AG04449 (cell line): ENCODE measurements around the gene PNPLA5.

Experiments
- CTCF ChIA-PET: fragments of 350-600 bp; formaldehyde crosslinking; extraction: SDS; loops from one replicate; lab custom pipeline; 2021; ENCODE audit warnings: antibody characterized with exemption; lab: Yijun Ruan, JAX
- POLR2A ChIA-PET: fragments of 400-600, 350-600 bp; formaldehyde crosslinking; extraction: SDS; loops from one replicate; lab custom pipeline; 2020; ENCODE audit warnings: antibody characterized with exemption, inconsistent platforms; lab: Yijun Ruan, JAX
- DNase-seq: peaks from one replicate; pipeline ENCODE4 v3.0.0-alpha.2; 2010; ENCODE audit warnings: low read depth, low spot score
- H3K4me3 ChIP-seq: 2 replicates; pipeline ENCODE4 v1.5.1; 2011; ENCODE audit warnings: low read depth, mild to moderate bottlenecking, control low read depth, low read length
- TF ChIP-seq, protein P1 (sequence below): IDR thresholded peaks from one replicate; pipeline ENCODE4 v1.5.1; 2011; ENCODE audit warnings: mild to moderate bottlenecking, moderate library complexity, low read length, control low read depth, inconsistent platforms; ENCODE audit not compliant: insufficient read depth; ENCODE audit errors: missing control alignments

PNPLA5 gene

DNA sequence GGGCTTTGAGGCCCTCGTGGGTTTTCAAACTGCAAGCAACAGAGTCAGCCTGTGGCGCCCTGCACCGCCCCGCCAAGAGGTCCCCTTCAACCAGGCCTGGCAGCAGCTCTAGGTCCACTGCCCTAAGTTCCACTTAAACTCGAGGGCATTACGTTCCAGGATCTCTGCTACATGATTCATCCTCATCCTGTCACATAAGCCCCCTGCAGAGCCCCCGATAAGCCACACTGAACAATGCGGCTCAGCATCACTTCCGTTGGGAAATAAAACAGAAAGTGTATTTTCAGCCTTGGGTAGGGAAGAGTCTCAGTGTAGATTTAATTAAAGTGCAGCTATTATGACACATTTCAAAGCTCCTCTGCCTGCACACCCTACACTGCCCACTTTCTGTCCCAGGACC, 54.1 kb downstream of the PNPLA5 start:
- TF ChIP-seq, protein P1, sequence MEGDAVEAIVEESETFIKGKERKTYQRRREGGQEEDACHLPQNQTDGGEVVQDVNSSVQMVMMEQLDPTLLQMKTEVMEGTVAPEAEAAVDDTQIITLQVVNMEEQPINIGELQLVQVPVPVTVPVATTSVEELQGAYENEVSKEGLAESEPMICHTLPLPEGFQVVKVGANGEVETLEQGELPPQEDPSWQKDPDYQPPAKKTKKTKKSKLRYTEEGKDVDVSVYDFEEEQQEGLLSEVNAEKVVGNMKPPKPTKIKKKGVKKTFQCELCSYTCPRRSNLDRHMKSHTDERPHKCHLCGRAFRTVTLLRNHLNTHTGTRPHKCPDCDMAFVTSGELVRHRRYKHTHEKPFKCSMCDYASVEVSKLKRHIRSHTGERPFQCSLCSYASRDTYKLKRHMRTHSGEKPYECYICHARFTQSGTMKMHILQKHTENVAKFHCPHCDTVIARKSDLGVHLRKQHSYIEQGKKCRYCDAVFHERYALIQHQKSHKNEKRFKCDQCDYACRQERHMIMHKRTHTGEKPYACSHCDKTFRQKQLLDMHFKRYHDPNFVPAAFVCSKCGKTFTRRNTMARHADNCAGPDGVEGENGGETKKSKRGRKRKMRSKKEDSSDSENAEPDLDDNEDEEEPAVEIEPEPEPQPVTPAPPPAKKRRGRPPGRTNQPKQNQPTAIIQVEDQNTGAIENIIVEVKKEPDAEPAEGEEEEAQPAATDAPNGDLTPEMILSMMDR: no peak

DNA sequence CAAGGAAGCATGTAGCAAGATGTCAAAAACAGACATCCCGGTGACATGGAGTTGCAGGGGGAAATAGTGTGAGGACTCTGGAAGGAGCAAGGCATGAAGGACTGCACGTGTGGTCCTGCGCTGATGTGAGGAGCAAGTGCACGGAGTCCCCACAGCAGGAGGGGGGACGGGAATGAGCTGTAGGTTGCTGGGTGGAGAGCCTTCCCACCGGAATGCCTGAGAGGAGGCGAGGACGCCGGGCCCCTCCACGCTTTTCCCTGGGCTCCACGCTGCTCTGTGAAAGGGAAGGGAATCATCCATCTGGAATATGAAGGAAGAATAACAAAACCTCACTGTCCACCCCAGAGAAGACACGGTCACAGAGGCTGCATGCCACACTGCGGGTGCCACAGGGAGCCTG, 56.1 kb downstream of the PNPLA5 start:
- CTCF ChIA-PET: no interaction called here
- no peak overlapping the region for H3K4me3 ChIP-seq
- TF ChIP-seq, protein P1: no peak
- POLR2A ChIA-PET: interaction anchor here (0.8 kb wide), 1 partner anchor 9 kb away, joined by 3 read pairs; no protein-coding TSS in a partner anchor
- DNase-seq: no peak

More for the DNA sequence above, 54.1 kb downstream of the PNPLA5 start:
- no peak for DNase-seq
- no peak overlapping the region for H3K4me3 ChIP-seq
- ChIA-PET CTCF (interaction anchor here (1.1 to 1.9 kb wide), 3 partner anchors 8 to 11 kb away, joined by 3 to 4 read pairs (median 4); no protein-coding TSS in a partner anchor), POLR2A (no interaction called here)

DNA sequence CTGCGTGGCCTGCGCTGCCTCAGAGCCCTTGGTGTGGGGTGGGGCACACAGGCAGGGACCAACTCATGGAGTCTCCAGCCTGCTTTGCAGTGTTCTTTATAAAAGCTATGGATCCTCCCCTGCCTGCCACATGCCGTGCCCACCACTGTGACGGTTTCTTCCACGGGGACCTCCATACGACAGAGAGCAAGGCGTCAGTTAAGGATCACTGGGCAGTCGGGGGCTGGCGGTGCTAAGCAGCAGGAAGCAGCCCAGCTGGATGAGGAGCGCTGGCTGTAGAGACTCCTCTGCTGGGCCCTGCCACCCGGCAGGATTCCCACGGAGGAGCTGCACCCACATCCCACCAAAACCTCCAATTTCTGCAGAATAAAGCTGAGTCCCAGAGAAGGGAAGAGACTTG, 56.6 kb downstream of the PNPLA5 start:
- TF ChIP-seq, protein P1: no peak
- ChIA-PET CTCF (no interaction called here), POLR2A (interaction anchor here (0.8 kb wide), 1 partner anchor 8 kb away, joined by 3 read pairs; no protein-coding TSS in a partner anchor)
- DNase-seq: no peak
- H3K4me3 ChIP-seq: no peak overlapping the region

DNA sequence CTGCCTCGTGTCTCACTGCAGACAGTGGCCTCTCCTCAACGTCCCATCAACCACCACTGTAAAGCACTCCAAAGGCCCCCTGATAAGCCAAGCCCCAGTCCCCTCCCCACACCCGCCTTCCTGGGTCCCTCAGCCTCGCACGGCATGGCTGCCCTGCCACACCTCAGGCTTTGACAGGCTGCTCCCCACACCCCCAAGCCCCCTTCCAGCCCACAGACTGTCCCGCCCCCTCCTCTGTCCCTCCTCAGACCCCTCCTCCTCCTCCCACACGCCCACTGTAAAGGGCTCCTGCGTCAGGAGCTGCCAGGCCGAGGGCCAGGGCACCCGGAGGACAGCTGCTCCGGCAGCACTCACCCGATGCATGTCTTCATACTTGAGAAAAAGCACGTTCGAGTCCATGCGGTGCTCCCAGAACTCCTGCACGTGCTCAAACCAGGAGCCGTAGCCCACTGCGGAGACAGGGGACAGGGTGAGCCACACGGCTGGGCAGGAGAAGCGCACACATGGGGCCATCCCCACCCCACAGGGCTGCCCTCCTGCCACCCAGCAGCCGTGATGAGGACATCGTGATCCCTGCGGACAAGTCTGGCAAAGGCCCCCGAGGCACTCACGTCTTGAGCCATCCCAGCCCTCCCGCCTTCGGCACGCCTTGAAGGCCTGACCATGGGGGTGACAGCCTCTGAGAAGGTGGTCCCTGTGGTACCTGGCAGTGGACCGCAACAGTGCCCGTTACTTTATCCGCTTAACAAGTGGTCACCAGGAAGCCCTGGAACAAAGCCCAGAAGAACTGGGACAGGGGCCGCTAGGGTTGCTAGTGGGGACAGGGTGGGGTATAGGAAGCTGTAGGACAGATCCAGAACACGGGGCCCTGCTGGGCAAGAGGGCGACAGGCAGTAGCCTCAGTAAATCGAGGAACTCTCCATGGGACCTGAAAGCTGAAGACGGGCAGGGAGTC, 58.2 kb downstream of the PNPLA5 start:
- TF ChIP-seq, protein P1: no peak
- POLR2A ChIA-PET: no interaction called here
- CTCF ChIA-PET: no interaction called here

DNA sequence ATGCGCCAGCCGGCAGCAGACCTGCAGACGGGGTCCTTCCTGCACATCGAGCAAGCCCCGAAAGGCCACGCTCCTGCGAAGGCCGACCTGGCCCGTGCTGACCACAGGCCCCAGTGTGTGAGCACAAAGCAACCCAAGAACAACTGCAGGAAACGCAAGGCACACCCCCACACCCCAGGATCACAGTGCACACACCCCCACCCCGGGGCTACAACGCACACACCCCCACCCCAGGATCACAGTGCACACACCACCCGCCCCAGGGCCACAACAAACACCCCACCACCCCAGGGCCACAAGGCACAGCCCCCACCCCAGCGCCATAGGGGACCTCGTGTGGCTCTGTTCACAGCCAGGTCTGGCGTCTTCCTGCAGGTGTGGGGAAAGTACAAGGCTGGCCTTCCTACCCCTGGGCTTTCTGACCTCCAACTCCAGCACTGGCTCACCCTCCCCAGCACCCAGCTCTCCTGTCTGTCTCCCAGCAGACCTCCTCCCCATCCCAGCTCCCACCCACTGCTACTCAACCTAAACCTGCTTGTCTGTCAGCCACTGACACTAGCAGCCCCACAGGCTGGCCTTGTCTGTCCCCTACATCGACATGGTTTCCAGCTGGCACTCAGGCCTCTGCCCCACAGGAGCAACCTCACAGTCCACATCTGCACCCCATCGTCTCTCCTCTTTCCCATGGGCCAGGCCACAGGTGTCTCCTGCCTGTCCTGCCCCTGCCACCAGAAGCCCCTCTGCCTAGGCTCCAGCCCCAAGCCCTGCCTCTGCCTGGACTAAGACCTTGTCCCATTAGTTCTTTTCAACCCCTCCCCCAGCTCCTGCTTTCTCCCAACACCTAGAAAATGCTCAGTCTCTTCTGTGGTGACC, 59.2 kb downstream of the PNPLA5 start:
- TF ChIP-seq, protein P1: no peak
- DNase-seq: no peak
- ChIA-PET POLR2A (no interaction called here), CTCF (no interaction called here)
- H3K4me3 ChIP-seq: no peak overlapping the region

More for the DNA sequence above, 58.2 kb downstream of the PNPLA5 start:
- no peak overlapping the region for H3K4me3 ChIP-seq
- no peak for DNase-seq
